ENCODE data around the gene MLH3. TPM values are rescaled to one million over a fixed set of nuclear protein-coding genes. Genes with fewer than 3 reads are reported as not detected.

MLH3 gene
- total and polyA plus RNA-seq, 2 experiments from 2014 or later: 10.7 to 14.7 TPM

GRCh38 chr14:75023108-75023507 is 28.2 kb downstream of the MLH3 start:
- H3K4me1 ChIP-seq (ENCODE audit: insufficient read depth): no peaks in the 10 kb centered on the region
- no peak overlapping the region for H3K27ac ChIP-seq (ENCODE audit: low read depth)
- H3K27ac Mint-ChIP-seq: no peak overlapping the region
- peaks cover 7% of the 10 kb centered on the region; the same call in 1 of the 2 replicates for H3K36me3 ChIP-seq (ENCODE audit: insufficient read depth)
- H3K79me2 ChIP-seq (replicated peaks; ENCODE audit: insufficient read depth): no peaks in the 10 kb centered on the region
- no peaks in the 10 kb centered on the region for H3K4me1 Mint-ChIP-seq
- no peak overlapping the region for H3K4me3 Mint-ChIP-seq
- no peak overlapping the region for H2AFZ ChIP-seq
- ATAC-seq (no peak), DNase-seq (ENCODE audit: low spot score) (no peak)
- no peak overlapping the region for H3K4me2 ChIP-seq
- peaks cover 19% of the 10 kb centered on the region for H3K36me3 Mint-ChIP-seq (ENCODE audit: low read depth)
- H3K9me2 ChIP-seq (ENCODE audit: insufficient read depth): no peaks in the 10 kb centered on the region
- H3F3A ChIP-seq (replicated peaks; ENCODE audit: low read depth): no peaks in the 10 kb centered on the region
- H3K9me3 Mint-ChIP-seq: no peaks in the 10 kb centered on the region
- no peaks in the 10 kb centered on the region for H3K27me3 Mint-ChIP-seq (ENCODE audit: insufficient read depth, low read depth, poor library complexity)
- H4K20me1 ChIP-seq (replicated peaks; ENCODE audit: insufficient read depth): no peaks in the 10 kb centered on the region
- H3K4me3 ChIP-seq: no peak overlapping the region
- TF ChIP-seq EZH2 (IDR thresholded peaks at IDR 0.05; ENCODE audit: low read depth, unreplicated experiment) (no peak), POLR2AphosphoS5 (IDR thresholded peaks at IDR 0.05; ENCODE audit: low read depth) (no peak)
- no peaks in the 10 kb centered on the region for H3K27me3 ChIP-seq (ENCODE audit: insufficient read depth)

DNA sequence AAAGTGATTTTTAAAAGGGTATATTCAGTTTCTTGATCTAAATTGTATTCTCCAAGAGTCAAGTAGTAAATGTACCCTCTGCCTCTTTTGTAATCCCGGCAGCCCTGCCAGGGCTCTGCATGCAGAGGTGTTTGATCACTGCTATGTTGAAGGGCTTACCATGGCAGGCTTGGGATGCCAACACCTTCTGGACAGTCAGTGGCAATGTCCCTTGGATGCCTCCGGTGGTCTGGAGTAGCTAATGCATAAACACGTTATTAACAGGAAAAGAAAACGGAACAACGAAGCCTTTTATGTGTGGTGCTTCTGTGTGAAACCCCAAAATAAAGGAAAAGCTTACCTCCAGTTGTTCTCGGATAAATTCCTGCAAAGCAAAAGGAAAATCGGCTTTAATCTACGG is 28.6 kb downstream of the MLH3 start:
- Mint-ChIP-seq H3K9me3 (no peaks in the 10 kb centered on the region), H3K4me3 (no peak overlapping the region), H3K27ac (no peak overlapping the region), H3K36me3 (ENCODE audit: low read depth) (peaks cover 19% of the 10 kb centered on the region), H3K4me1 (no peaks in the 10 kb centered on the region), H3K27me3 (ENCODE audit: insufficient read depth, low read depth, poor library complexity) (no peaks in the 10 kb centered on the region)
- Histone ChIP-seq H3K79me2 (replicated peaks; ENCODE audit: insufficient read depth) (no peaks in the 10 kb centered on the region), H3K9me2 (ENCODE audit: insufficient read depth) (no peaks in the 10 kb centered on the region), H3K4me3 (no peak overlapping the region), H3K4me2 (no peak overlapping the region), H3F3A (replicated peaks; ENCODE audit: low read depth) (no peaks in the 10 kb centered on the region), H3K27me3 (ENCODE audit: insufficient read depth) (no peaks in the 10 kb centered on the region), H2AFZ (no peak overlapping the region), H3K27ac (ENCODE audit: low read depth) (no peak overlapping the region), H3K36me3 (ENCODE audit: insufficient read depth) (peaks cover 7% of the 10 kb centered on the region; the same call in 1 of the 2 replicates), H4K20me1 (replicated peaks; ENCODE audit: insufficient read depth) (no peaks in the 10 kb centered on the region), H3K4me1 (ENCODE audit: insufficient read depth) (no peaks in the 10 kb centered on the region)
- no peak for TF ChIP-seq EZH2phosphoT487 (IDR thresholded peaks at IDR 0.05; ENCODE audit: unreplicated experiment)
- TF ChIP-seq, protein P1, sequence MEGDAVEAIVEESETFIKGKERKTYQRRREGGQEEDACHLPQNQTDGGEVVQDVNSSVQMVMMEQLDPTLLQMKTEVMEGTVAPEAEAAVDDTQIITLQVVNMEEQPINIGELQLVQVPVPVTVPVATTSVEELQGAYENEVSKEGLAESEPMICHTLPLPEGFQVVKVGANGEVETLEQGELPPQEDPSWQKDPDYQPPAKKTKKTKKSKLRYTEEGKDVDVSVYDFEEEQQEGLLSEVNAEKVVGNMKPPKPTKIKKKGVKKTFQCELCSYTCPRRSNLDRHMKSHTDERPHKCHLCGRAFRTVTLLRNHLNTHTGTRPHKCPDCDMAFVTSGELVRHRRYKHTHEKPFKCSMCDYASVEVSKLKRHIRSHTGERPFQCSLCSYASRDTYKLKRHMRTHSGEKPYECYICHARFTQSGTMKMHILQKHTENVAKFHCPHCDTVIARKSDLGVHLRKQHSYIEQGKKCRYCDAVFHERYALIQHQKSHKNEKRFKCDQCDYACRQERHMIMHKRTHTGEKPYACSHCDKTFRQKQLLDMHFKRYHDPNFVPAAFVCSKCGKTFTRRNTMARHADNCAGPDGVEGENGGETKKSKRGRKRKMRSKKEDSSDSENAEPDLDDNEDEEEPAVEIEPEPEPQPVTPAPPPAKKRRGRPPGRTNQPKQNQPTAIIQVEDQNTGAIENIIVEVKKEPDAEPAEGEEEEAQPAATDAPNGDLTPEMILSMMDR (conservative IDR thresholded peaks at IDR 0.05; ENCODE audit: low read depth in 2 of 2): peak; percentile 47 to 59
- ATAC-seq (peak; percentile 86), DNase-seq (ENCODE audit: low spot score) (peak; percentile 68)

GRCh38 chr14:75018694-75019093 is 32.6 kb downstream of the MLH3 start:
- no peaks in the 10 kb centered on the region for H3K79me2 ChIP-seq (replicated peaks; ENCODE audit: insufficient read depth)
- ATAC-seq (no peak), DNase-seq (ENCODE audit: low spot score) (no peak)
- H3K4me2 ChIP-seq: no peak overlapping the region
- H2AFZ ChIP-seq: no peak overlapping the region
- no peaks in the 10 kb centered on the region for H3K9me3 Mint-ChIP-seq
- peaks cover 24% of the 10 kb centered on the region for H3K36me3 Mint-ChIP-seq (ENCODE audit: low read depth)
- peaks cover 14% of the 10 kb centered on the region; the same call in 1 of the 2 replicates for H3K36me3 ChIP-seq (ENCODE audit: insufficient read depth)
- H3F3A ChIP-seq (replicated peaks; ENCODE audit: low read depth): no peaks in the 10 kb centered on the region
- H3K4me1 Mint-ChIP-seq: no peaks in the 10 kb centered on the region
- H3K27me3 Mint-ChIP-seq (ENCODE audit: insufficient read depth, low read depth, poor library complexity): no peaks in the 10 kb centered on the region
- H3K4me3 Mint-ChIP-seq: no peak overlapping the region
- H3K4me1 ChIP-seq (ENCODE audit: insufficient read depth): no peaks in the 10 kb centered on the region
- no peak overlapping the region for H3K4me3 ChIP-seq
- no peaks in the 10 kb centered on the region for H3K9me2 ChIP-seq (ENCODE audit: insufficient read depth)
- no peaks in the 10 kb centered on the region for H4K20me1 ChIP-seq (replicated peaks; ENCODE audit: insufficient read depth)
- H3K27ac ChIP-seq (ENCODE audit: low read depth): no peak overlapping the region
- no peaks in the 10 kb centered on the region for H3K27me3 ChIP-seq (ENCODE audit: insufficient read depth)
- H3K27ac Mint-ChIP-seq: no peak overlapping the region
- no peak for TF ChIP-seq JUNB (IDR thresholded peaks at IDR 0.05; ENCODE audit: unreplicated experiment)
- TF ChIP-seq ZNF114 (CRISPR knock-in tag; IDR thresholded peaks at IDR 0.05): no peak
- TF ChIP-seq ZNF331 (CRISPR knock-in tag; IDR thresholded peaks at IDR 0.05; ENCODE audit: low read depth): no peak
- TF ChIP-seq, protein P1 (conservative IDR thresholded peaks at IDR 0.05; ENCODE audit: low read depth in 2 of 2): no peak
- TF ChIP-seq REST (IDR thresholded peaks at IDR 0.05; ENCODE audit: unreplicated experiment): no peak
- TF ChIP-seq CREB1 (CRISPR knock-in tag; IDR thresholded peaks at IDR 0.05; ENCODE audit: low read depth): no peak
- TF ChIP-seq EZH2phosphoT487 (IDR thresholded peaks at IDR 0.05; ENCODE audit: unreplicated experiment): no peak
- TF ChIP-seq EZH2 (IDR thresholded peaks at IDR 0.05; ENCODE audit: low read depth, unreplicated experiment): no peak
- no peak for TF ChIP-seq POLR2AphosphoS5 (IDR thresholded peaks at IDR 0.05; ENCODE audit: low read depth)
